Stimulated activated CD8-positive, alpha-beta memory T cell treated with anti-CD3 and anti-CD28 coated beads, Interleukin-4, amount 100 ng/mL, for 48 hours (primary cell): ENCODE results near the gene SYT13.
A peak's percentile ranks its signal among the peaks of the same experiment; 100 is the strongest.

Source experiments
- DNase-seq: peaks from one replicate; pipeline ENCODE4 v3.0.0-alpha.2; 2020

SYT13 gene

DNA sequence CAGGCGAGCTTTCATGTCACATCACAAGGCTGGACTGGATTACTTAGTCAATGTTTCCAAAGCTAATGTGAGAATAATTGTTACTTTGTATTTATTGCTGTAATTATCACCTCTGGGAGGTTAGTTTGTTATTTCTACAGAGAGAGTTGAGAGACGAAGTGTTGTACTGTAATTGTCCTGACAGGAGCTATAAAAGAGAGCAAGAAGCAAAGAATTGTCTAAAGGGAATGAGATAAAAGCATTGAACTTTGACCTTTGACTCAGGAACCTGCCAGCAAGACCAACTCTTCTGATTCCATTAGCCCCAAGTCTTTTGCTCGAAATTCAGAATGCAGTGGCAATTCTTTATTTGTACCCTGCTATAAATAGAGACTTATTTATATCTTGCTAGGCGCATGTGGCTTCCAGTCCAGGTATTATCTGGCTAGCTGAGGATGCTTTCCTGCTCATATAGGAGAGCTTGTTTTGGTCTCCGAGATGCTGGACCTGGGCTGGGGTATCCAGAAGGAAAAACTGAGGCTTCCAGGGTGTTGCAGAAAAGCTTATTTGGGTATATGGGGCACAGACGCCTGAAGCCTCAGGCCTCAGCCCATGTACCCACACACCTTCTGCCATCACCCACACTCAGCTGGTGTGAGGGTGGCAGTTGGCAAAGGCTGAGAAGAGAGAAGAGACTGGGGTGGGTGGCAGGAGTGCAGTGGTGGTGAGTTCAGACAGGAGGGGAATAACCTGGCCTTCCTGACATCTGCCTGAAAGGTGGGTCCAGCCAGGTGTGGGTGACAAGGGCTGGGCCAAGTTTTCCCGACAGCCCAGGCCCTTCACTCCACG lies 40.7 kb downstream of the SYT13 start:
- no peak for DNase-seq

DNA sequence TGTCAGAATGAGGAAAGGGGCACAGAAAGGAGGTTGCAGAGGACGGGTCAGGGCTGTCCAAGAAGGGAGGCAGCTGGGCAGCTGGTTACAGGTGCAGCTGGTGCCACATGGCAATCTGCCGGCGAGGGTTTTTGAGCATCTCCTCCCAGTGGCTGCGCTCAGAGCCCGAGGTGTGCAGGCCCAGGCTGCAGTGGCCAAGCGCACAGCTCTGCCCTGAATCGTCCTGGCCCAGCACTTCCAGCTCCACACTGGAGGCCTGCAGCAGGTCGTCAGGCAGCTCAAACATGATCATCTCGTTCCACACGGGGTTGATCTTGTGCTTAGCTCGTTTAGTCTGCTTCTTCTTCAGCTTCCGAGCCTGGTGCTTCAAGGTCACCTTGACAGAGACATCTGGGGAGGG lies 42.2 kb downstream of the SYT13 start:
- DNase-seq = no peak

DNA sequence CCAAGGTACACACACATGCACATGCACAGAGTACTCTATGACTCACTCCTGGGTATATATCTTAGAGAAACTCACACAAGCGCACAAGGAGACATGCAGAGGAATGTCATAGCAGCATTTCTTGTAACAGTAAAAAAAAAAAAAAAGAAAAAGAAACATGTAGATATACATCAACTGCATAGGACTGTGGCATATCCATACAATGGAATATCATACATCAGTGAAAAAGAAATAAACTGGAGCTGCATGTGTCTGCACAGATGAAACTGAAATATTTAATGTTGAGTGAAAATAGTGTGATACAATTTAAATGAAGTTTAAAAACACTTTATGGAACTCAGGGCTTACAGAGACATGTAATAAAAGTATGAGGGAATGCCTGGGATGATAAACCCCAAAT lies 46.4 kb downstream of the SYT13 start:
- no peak for DNase-seq

GRCh38 chr11:45238724-45239123 lies 47.4 kb downstream of the SYT13 start:
- no peak for DNase-seq

- DNase-seq = no peak
Measured at GRCh38 chr11:45237711-45238315, 48.3 kb downstream of the SYT13 start.

DNA sequence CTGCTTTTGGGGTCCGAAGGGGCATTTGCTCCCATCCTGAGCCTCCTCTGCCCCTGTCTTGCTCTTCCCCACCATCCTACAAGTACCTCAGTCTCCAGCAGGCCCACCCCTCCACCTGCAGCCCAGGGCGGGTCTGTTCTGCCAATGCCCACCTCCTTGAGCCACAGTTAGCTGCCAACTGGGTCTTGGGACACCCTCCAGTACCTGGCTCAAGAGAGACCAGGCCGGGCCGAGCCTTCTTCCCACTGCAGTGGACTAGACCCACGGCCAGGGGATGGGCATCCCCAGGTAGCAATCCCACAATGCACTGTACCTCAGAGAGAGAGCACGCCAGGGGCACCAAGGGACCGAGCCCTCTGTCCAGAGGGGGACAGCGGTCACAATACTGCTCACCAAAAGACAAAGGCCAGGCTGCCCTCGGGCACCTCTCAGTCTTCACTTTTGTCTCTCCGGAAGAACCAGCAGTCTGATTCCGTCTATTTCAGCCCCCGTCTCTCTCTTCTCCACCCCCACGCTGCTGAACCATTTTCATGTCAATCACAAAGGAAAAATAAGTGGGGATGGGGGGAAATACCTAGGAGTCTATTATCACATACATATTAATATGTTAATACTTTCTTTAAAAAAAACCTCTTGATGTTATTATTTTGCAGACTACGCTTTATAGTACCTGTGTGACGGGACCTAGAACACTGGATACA lies 51.7 kb downstream of the SYT13 start:
- no peak for DNase-seq

DNA sequence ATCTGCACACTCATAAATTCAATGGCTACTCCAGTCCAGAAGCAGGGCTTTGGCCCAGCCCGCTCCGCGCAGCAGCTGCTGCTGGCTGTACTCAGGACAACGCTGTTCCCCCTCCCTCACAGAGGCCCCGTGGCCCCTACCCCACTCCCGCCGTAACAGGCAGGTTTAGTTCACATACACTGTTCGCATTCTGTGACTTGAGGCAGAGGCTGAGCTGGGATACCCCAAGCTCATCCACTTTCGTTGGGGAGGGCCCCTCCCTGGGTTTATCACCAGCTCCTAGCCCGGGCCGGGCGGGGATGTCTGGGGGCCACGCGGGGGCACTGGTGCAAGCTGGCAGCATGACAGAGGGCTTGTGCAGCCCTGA lies 52.4 kb downstream of the SYT13 start:
- DNase-seq = no peak

- DNase-seq = peak; percentile 83
Measured at GRCh38 chr11:45233121-45233803, 52.9 kb downstream of the SYT13 start.

DNA sequence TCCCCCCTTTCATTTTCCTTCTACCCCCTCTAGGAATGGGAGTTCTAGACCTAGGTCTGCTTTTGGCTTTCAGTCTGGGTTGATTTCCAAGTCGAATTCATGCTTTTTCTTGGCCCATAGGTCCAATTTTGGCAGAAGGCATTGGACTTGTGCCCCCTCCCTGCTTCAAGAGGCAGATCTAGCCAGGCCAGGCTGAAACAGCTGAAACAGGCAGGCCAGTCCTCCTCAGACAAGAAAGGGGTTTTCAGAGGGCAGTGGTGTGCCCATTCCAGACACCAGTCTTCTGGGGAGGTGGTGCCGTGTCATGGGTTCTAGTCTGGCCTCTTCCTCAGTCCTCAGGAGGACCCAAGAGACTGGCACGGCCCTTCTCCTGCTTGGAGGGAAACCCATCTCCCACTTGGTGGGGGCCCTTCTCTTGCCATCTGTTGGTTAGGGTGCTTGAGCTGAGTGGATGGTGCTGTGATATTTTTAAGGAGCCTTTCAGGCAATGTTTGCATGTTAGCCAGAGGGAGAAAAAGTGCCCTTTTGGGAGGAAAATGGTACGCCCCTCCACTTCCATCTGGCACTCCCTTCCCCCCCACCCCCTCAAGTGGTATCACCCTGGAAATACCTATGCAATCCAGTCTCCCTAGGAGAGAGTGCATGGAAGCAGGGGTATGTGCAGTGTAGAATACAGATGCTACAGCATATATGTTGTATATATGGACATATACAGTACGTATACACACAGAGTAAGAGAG lies 53.6 kb downstream of the SYT13 start:
- DNase-seq = no peak

GRCh38 chr11:45229401-45230020 lies 56.6 kb downstream of the SYT13 start:
- DNase-seq = no peak

DNA sequence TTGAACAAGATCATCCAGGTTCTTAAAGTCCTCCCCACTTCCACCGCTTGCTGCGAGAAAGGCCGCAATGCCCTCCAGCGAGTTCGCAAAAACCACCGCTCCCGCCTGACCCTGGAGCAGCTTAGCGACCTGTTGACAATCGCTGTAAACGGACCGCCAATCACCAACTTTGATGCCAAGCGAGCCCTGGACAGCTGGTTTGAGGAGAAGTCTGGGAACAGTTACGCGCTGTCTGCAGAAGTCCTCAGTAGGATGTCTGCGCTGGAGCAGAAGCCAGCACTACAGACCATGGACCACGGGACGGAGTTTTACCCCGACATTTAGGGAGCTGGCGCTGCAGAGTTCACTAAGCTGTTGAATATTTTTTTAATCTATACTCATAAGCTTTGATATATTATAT lies 58.3 kb downstream of the SYT13 start:
- no peak for DNase-seq

- DNase-seq = no peak
Measured at GRCh38 chr11:45226901-45227300, 59.2 kb downstream of the SYT13 start.

GRCh38 chr11:45225961-45226871 lies 59.9 kb downstream of the SYT13 start:
- DNase-seq = no peak

GRCh38 chr11:45225277-45225676 lies 60.9 kb downstream of the SYT13 start:
- no peak for DNase-seq

DNA sequence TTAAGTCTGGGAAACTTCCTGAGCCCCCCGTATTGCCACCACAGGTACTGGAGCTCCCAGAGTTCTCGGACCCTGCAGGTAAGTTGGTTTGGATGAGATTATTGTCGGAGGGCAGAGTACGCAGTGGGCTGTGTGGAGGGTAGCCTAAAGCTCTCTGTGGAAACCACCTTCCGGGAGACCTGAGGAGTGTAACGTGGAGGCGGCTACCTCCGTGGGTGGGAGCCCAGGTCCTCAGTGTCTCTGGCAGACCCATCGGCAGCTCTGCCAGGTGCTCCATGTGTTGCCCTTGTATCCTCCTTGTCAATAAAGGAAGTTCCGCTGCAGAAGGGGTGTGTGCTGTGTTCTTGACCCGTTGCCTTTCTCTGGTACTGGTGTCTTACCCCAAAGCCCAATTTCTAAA lies 61.4 kb downstream of the SYT13 start:
- DNase-seq = no peak

DNA sequence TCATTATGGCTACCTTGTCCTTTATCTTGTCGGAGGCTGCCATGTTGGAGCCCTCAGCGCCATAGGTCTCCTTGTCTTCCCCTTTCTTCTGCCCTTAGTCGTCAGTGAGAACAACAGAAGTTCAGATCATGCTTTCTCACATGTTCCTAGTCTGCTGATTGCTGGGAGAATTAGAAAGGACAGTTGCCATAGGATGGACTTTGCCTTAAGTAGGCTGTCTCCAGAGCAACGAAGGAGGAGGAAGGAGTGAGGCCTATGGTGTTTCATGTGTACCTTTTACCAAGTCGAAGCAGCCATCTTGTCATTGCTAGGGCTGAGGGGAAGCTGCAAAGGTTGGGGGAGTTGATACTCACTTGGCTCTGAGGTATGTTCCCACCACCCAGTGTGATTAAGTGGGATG lies 62.6 kb downstream of the SYT13 start:
- no peak for DNase-seq

GRCh38 chr11:45219411-45219810 lies 66.7 kb downstream of the SYT13 start:
- no peak for DNase-seq

DNA sequence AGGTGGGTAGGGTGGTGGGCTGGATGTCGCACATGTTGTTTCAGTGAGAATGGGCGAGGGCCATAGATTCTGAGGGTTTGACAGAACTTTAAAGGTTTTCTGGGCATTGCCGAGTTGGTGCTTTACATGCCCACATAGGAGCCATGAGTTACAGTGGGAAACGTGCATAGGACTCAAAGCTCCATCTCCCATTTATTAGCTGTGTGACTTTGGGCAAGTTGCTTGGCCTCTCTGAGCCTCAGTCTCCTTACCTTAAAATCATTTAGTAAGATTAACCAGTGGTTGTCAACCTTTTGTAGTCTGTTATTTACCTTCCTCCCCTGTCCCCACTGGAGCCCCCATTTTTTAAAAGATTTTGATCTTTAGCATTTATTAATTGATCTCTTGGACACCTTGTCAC lies 67.4 kb downstream of the SYT13 start:
- DNase-seq = no peak

DNA sequence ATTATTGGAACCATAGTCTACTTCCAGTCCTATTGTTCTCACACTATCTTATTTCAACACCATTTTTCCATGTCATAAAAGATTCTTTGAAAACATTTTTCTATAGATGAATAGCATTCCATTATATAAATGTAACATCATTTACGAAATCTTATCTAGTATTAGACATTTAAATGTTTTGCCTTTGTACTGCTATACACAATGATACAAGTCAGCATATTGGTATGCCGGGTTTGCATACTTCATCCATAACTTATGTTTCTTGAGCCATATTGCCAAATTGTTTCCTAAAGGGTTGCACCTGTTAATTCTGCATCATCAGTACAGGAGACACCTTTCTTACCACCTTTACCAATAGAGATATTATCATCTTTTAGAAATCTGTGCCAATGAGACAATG lies 68.2 kb downstream of the SYT13 start:
- no peak for DNase-seq

DNA sequence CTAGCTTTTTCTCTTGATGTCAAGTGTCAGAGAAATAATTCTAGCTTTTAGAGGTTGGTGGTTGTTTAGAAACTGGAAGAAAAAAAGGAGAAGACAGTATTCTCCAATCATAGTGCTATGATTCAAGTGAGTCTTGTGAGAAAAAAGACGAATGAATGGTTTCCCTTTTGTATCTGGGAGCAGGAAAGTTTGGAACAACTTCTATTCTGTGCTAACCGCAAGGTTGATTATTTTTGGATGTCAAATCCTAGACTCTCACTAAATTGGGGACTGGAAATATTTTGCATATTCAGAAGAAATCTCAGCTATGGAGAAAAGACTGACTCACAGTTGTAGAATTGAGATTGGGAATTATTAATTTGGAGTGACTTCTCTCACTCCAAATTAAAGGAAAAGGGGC lies 69.2 kb downstream of the SYT13 start:
- DNase-seq = no peak

DNA sequence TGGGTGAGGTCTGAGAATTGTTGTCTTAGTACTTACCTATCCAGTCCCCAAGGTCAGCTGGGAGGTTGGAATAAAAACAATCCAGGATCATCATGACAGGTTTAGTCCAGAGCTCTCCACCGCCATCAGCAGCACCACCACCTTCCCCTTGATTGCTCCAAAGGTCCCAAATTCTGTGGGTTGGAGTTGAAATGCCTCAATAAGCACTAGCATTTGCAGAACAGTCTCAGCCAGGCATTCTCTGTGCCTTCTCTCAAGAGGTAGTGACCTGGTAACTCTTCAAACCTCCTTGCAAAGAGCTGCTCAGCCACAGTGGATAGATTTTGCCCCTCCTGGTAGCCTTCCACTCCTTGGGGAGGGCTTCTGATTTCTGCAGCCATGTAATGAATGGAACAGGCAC lies 70.1 kb downstream of the SYT13 start:
- DNase-seq = no peak
